GM19025 (cell line): ENCODE data around the gene GRIK4.
"Not testable (repeated sequence)": the region's sequence is repeated elsewhere in the genome, so short reads cannot be mapped to it uniquely, and the experiment has no call there.

ENCODE experiments used
- ATAC-seq: cut with Tn5 transposase; IDR thresholded peaks from one replicate; pipeline ENCODE4 v1.9.1; 2021; ENCODE audit warnings: mild to moderate bottlenecking, low read depth, moderate library complexity; ENCODE audit not compliant: unreplicated experiment

The GRIK4 gene

DNA sequence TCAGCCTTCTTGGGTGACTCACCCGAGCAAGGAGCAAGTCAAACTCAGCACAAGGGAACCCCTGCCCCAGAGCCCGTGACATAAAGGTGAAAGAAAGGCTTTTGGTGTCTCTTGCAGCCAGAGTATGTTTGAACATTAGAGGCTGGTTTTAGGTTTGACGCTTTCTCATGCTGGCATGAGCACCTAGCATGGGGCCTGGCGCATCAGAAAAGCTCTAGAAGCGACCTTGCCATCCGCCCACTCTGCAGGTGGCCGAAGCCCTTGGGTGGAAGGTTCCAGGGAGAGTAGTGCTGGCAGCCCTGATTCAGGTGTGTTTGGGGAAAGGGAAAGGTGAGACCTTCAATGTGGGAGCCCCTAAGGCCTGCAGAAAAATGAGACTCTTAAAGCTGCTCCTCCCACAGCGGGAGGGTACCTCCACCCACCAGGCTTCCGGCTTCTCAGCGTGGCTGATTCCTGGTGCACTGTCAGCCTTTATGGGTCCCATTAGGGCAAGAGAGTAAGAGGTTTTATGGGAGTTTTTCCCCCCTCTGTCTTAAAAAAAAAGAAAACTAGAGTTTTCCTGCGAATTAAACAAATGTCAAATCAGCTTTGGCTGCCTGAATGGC is 88.4 kb downstream of the GRIK4 start:
- ATAC-seq = no peak

DNA sequence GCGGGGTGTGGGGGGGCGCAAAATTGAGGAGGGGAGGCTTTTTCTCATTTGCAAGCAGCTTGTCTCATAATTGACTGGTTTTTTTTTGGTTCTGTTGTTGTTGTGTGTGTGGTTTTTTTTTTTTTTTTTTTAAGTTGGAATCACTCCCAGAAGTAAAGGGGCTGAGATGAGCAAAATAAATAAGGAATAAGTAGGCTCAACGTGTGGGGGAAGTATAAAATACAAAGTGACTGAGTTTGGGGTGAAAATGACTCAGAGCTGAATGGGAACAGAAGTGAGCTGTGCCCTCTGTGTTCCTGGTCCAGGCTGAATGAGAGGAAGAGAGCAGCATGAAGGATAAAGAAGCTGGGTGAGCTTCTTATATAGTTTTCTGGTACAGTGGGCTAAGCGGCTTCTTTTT is 90.0 kb downstream of the GRIK4 start:
- no peak for ATAC-seq

DNA sequence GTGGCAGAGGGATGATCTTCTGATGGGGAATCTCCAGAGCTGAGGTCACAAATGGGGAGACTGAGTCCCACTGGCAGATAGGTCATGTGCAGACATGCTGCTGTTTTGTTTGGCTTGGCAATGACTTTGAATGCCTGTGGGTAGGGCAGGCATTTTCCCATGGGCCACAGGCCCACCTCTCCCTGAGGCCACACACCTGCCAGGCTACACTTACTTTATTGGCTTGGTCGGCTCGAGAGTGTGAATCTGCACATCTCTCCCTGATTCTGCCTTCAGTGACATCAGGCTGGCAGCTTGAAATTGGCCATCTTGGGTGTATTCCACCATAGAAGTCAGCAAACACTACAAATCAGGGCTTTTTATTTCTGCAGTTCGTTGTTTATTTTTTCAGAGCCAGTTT is 91.5 kb downstream of the GRIK4 start:
- ATAC-seq = no peak

DNA sequence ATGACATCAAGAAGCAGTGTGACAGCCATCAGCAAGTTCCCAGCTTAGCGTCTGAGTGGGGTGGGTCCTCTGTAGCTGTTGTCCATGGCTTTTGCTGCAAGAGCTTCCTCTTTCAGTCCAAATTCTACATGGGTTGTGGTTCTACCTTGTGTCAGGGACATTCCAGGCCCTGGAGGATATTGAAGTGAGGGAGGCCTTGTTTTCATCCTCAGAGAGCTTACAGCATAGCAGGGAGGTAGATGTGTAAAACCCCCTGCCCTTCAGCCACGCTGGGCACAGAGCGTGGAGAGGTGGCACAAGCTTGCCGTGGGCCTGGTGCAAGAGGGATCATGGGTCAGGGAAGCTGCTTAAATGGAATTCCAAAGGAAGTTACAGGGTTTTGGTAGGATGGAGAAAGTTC is 93.9 kb downstream of the GRIK4 start:
- no peak for ATAC-seq

DNA sequence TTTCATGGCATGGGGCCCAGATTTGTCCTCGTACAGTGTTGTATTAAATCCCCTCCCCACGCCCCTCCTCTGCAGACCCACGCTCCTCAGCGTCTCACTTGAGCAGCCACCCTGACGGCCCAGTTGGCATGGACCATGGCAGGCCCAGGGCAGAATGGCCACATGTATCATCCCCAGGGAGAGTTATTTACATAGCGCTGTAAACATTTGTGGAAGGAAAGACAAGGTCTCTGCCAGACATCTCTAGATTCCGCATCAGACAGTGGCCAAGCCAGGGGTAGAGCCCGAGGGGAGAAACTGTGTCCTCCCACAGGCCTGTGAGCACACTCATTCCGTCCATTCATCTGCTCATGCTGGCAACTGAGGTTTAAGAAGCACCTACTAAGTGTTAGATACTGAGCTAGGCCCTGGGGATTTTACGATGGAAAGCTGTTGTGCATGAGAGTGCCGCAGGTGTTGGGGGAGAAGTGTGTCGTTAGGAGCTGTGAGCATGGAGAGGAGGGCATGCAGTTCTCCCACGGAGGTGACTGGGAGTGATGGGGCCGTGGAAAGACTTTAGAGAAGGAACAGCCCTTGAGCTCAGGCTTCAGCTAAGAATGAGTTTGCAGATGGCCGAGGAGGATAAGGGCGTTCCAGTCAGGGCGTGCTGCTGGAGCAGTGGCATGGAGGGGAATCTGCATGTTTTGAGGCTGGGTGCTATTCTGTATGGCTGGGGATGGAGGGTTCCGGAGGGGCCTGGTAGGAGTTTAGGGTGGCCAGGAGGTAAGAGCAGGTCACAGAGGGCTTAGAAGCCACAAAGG is 94.9 kb downstream of the GRIK4 start:
- no peak for ATAC-seq

DNA sequence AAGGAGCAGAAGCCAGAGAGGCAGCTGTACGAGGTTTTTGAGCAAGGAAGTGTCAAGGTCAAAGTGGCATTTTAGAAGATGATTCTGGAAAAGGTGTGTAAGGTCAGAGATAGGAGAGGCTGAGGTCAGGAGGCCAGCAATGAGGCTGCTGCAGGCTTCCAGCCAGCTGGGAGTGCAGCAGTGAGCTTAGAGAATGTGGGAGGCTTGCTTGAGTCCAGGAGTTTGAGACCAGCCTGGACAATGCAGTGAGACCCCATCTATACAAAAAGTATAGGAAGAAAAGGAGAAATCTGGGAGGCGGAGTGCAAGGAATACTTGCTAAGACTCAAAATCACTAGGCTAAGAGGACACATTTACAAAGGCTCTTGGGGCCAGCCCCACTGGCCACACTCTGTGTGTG is 96.5 kb downstream of the GRIK4 start:
- no peak for ATAC-seq

DNA sequence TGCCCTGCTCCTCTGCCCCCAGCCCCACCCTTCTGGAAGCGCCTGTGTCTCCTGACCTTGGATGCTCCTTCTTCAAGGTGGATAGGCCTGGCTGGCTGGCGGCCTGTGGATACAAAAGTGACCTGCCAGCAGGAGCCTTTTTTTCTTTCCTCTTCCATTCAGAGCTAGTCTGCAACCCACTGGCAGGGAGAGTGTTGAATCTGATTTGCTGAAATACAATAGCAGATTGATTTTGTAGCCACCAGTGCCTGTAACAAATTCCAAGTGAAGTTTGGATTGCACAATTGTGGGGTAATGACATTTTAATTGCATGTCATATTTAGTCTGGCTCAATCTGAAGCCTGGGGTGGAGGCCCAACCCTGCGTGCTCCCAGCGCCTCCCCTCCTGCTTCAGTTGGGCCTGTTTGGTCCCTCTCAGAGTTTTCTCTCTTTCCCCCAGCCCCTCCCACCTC is 97.2 kb downstream of the GRIK4 start:
- no peak for ATAC-seq

DNA sequence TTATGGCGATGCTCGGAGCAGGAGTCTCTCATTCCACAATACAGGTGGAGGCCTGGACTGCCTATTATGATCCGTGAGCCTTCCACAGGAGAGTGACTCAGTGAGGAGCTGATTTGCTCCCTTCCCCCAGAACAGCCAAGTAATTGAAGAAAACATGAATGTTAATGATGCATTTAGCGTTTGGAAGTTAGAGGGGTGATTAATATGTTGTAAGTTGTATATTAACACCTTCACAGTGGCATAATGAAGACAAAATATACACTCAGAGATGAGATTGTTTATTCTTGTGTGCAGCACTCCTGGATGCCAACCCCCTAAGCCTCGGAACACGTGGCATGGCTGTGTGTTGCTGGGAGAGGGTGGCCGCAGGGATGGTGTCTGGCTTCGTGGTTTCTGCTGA is 98.6 kb downstream of the GRIK4 start:
- no peak for ATAC-seq

DNA sequence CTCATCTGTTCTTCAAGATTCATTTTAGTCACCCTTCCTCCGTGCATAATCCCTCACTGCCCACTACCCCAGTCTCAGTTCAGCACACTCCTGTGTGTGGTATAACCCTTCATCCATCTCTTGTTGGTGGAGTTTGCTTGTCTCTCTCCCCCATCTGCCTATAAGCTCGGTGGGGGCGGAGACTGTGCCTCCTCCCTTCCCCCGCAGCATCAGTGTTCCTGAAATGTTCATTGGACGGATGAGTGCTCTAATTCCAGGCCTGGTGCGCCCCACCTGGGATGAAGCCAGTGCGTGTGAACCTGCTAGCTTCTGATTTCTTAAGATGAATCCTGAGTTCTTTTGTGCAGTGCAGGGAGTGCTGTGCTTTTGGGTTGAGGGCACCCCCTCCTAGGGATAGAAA is 100.0 kb downstream of the GRIK4 start:
- no peak for ATAC-seq

DNA sequence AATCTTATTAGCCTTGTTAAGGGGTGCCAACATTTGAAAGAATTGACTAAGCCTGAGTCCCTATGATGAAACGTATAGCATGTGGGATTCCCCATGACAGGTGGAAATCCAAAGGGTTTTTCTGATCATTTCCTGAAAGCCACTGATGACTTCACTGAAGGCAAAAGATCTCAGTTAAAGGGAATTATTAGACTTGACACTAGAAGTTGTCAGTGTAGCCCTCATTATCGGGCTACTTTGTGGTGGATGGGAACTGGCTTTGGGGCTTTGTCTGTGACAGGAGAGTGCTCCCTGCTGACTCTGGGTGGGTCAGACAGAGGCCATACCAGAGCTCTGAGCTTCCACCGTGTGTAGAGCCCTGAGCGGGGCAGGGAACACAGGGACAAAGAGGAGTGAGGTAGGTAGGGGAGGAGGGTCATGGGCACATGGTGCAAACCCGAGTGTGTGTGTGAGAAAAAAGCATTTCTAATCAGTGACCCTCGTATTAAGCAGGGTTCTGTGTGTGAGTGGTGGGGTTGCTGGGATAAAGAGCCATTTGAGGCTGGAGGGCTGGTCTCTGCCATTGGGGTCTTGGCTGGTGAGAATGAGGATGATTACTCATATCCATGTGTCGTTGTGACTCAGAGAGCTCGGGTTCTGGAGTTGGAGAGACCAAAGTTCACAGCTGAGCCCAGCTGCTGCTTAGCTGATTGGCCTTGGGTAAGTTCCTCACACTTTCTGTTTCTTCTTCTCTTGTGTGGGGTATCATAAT is 101.1 kb downstream of the GRIK4 start:
- peak; percentile 81 for ATAC-seq

DNA sequence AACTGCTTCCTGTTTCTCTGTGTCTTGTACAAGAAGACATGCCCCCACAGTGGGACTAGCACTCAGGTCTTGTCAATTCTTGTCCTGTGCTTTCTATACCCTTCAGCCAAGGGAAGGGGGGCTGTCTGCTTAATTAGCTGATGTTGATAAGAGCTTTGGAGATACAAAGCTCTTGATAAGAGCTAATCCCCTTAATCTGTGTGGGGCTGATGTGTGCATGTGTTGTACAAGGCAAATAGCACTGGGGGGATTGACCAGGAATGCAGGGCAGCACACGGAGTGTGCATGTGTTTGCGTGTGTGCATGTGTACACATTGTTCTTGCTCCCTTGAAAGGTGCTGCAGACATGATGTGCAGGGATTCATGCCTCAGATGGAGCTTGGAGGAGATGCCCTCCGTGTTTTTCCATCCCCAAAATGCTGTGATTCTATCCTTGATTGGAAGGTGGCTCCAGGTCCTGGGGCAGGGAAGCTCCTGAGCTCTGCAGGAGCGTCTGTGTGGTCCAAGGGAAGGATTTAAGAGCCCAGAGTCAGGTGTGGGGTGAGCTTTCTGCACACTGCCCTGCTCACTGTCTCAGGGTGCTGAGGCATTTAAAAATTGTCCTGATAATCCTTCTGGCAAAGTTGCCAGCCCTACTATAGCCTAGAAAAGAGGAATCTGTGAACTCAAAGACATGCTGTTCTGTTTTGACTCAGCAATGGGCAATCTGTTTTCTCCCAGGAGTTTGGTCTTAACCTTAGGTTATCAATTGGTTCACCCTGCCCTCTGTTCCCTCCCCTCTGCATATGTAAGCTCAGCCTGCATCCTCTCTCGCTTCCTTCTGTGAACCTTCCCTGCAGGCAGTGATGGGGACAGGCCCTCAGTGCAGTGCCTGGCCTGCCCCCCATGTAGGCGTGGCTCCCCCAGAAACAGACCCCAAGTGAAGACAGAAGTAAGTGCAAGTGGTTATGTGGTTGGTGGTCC is 102.0 kb downstream of the GRIK4 start:
- peak; percentile 57 for ATAC-seq

DNA sequence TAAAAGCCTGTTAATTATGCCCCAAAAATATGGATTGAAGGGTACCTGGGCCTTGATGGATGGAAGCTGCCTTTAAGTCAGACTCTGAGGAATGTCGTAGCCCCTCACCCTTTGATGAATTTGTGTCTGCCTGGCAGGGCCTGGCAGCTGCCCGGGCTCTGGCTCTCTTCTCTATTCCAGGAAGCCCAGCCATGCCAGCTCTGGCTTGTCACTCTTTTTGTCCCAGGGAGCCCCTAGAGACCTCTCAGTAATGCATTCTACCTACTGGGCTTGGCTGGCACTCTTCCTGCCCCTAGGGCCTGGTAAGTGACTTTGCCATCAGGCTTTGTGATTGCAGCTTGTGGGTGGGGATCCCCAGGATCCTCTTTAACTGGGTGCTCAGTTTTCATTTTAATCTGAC is 103.8 kb downstream of the GRIK4 start:
- ATAC-seq = no peak

DNA sequence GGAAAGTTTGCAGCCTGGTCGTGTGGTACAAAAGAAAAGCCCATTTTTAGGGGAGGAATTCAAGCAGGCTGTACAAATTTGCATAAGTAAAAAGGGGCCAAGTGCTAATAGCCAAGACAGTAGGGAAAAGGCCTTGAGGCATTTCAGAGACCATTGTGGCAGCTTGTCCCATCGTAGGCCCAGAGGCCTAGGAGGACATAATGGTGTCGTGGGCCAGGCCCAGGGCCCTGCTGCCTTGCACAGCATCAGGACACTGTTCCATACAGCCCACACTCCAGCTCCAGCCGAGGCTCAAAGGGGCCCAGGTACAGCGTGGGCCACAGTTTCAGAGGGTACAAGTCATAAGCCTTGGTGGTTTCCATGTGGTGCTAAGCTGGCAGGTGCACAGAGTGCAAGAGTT is 106.9 kb downstream of the GRIK4 start:
- ATAC-seq = no peak

DNA sequence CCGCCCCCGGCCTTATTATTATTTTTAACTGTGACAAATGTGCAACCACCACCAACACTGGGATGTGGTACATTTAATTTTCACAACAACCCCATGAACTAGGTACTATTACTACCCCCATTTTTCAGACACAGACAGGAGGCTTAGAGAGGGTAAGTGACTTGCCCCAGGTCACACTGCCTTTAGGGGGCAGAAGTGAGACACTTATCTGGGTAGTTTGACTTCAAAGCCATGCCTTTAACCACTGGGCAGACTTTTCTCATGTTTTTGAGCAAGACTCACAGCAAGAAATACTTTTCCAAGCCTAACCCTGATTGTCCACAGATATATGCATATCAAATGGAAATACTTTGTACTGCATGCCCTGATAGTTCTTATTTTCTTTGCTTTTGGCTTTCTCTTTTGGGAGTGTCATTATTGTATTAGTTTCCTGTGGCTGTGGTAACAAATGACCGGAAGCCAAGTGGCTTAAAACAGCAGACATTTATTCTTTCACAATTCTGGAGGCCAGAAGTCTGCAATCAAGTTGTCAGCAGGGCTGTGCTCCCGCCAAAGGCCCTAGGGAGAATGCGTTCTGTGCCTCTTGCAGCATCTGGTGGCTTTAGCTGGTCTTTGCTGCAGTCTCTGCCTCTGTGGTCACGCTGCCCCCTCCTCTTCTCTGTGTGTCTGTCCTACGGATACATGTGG is 110.8 kb downstream of the GRIK4 start:
- ATAC-seq = no peak

DNA sequence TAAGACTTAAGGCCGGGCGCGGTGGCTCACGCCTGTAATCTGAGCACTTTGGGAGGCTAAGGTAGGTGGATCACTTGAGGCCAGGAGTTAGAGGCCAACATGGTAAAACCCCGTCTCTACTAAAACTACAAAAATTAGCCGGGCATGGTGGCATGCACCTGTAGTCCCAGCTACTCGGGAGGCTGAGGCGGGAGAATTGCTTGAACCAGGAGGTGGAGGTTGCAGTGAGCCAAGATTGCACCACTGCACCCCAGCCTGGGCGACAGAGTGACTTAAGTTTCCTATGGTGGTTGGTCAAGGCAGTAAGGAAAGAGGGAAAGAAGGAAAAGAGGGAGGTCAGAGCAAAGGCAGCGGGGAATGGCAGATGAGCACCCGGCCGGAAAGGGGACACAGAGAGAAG is 113.4 kb downstream of the GRIK4 start:
- ATAC-seq = not testable (repeated sequence)

DNA sequence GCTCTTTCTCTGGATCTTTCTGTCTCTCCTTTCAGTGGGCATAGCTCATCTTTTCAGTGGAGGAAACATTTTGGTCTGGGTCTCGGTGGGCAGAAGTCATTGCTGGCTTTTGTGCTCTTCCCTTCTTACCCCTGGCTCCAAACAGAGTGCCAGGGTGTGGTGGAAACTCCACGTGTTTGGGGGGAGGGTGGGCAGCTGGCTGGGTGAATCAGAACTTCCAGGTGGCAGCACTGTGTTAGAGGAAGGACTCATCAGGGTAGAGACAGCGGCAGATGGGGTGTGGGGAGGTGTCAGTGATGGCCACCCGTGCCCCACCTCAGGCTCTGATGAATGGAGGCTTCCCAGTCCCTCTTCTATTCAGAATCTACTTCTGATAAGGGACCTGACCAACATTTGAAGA is 114.0 kb downstream of the GRIK4 start:
- ATAC-seq = no peak

DNA sequence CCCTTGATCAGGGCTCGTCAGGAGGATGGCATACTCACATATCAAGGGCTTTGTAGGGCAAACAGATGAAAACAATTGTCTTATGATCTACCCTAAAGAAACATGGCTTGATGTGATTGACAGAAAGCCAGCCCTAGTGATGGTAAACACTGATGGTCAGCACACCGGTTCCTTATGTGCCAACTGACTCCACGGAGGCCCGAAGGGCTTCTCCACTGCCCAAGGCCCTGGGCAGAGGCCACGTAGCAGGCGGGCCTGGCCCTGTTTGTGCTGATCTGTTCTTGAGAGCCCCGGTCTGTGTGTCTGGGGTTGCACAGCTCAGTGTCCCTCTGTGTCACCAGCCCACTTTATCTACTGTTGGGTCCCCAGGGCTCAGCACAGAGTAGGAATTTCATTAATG is 115.2 kb downstream of the GRIK4 start:
- ATAC-seq = no peak

DNA sequence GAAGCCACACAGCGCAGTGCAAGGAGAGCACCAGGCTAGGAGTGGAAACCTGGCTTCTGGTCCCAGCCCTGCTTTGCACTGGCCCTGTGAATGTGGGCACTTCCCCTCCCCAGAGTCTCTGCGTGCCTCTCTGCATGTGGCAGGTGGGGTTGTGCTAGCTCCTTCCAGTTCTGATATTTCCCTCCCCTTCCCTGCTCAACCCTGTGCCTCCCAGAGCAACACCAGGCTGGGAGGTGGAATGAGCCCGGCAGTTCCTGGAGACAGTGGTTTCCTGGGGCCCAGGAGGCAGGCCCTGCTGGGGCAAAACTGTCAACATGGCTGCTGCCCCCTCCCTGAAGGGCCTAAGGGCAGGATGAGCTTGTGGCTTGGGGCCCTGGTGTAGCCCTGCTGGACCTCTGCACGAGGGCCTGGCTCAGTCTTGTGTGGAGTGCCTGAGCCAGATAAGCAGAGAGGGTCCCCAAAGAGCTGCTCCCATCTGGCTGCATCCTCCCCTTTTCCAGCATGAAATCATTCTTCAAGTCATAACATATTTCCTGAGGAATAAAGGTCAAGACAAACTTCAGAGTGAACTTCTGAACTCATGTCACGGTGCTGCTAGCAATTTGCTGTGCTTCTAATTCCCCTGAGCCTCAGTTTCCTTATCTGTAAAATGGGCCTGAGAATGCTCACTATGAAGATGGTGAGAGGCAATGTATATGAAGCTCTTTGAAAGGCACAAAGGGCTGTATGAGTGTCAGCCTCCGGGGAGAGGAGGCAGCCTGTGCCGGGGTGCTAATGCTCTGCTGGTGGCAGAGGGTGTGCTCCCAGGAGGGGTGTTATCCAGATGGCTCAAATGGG is 116.0 kb downstream of the GRIK4 start:
- ATAC-seq = no peak
